ENCODE results near the gene DYRK1A.

DYRK1A gene

GRCh38 chr21:37365517-37366481, 774 bp upstream of the DYRK1A start:
- no peak for DNase-seq (ENCODE audit: low read depth, low spot score)

- no peak for DNase-seq (ENCODE audit: low read depth, low spot score)
Measured at GRCh38 chr21:37367336-37367702, 746 bp downstream of the DYRK1A start.

GRCh38 chr21:37367703-37368540, 1.3 kb downstream of the DYRK1A start:
- no peak for DNase-seq (ENCODE audit: low read depth, low spot score)

GRCh38 chr21:37368541-37369279, 2.1 kb downstream of the DYRK1A start:
- DNase-seq (ENCODE audit: low read depth, low spot score) = no peak

GRCh38 chr21:37369307-37369854, 2.8 kb downstream of the DYRK1A start:
- no peak for DNase-seq (ENCODE audit: low read depth, low spot score)

GRCh38 chr21:37370152-37371040, 3.8 kb downstream of the DYRK1A start:
- no peak for DNase-seq (ENCODE audit: low read depth, low spot score)

- no peak for DNase-seq (ENCODE audit: low read depth, low spot score)
Measured at GRCh38 chr21:37371041-37371397, 4.4 kb downstream of the DYRK1A start.

GRCh38 chr21:37372127-37372731, 5.7 kb downstream of the DYRK1A start:
- no peak for DNase-seq (ENCODE audit: low read depth, low spot score)

GRCh38 chr21:37372951-37373350, 6.4 kb downstream of the DYRK1A start:
- DNase-seq (ENCODE audit: low read depth, low spot score) = no peak

GRCh38 chr21:37373539-37373938, 7.0 kb downstream of the DYRK1A start:
- DNase-seq (ENCODE audit: low read depth, low spot score) = no peak

GRCh38 chr21:37374027-37374426, 7.5 kb downstream of the DYRK1A start:
- DNase-seq (ENCODE audit: low read depth, low spot score) = no peak

GRCh38 chr21:37375866-37376574, 9.4 kb downstream of the DYRK1A start:
- DNase-seq (ENCODE audit: low read depth, low spot score) = no peak

- no peak for DNase-seq (ENCODE audit: low read depth, low spot score)
Measured at GRCh38 chr21:37378700-37379139, 12.1 kb downstream of the DYRK1A start.

- DNase-seq (ENCODE audit: low read depth, low spot score) = no peak
Measured at GRCh38 chr21:37380349-37381323, 14.1 kb downstream of the DYRK1A start.

GRCh38 chr21:37381883-37382585, 15.5 kb downstream of the DYRK1A start:
- no peak for DNase-seq (ENCODE audit: low read depth, low spot score)

GRCh38 chr21:37383086-37383485, 16.5 kb downstream of the DYRK1A start:
- DNase-seq (ENCODE audit: low read depth, low spot score) = no peak

GRCh38 chr21:37383784-37384311, 17.3 kb downstream of the DYRK1A start:
- DNase-seq (ENCODE audit: low read depth, low spot score) = no peak

Measured in brain pericyte (primary cell).